GM11168 (cell line): Measurements from ENCODE around the gene ST6GALNAC3.
"Not testable (repeated sequence)": the region's sequence is repeated elsewhere in the genome, so short reads cannot be mapped to it uniquely, and the experiment has no call there.

Experiments used
- in situ Hi-C: fragments of 300-500 bp; cut with MboI; formaldehyde crosslinking; loops from one replicate; pipeline ENCODE4 v1.12.0; 2022; ENCODE audit warnings: low sequenced_read_pairs; ENCODE audit not compliant: unreplicated experiment

ST6GALNAC3 gene

GRCh38 chr1:76300556-76300955 is 226.0 kb downstream of the ST6GALNAC3 start:
- in situ Hi-C loops = no loop called here

GRCh38 chr1:76302711-76303339 is 228.3 kb downstream of the ST6GALNAC3 start:
- in situ Hi-C loops = no loop called here

- in situ Hi-C loops = no loop called here
Measured at GRCh38 chr1:76303340-76303717, 228.8 kb downstream of the ST6GALNAC3 start.

GRCh38 chr1:76313304-76313703 is 238.8 kb downstream of the ST6GALNAC3 start:
- in situ Hi-C loops = no loop called here

GRCh38 chr1:76314730-76315129 is 240.2 kb downstream of the ST6GALNAC3 start:
- in situ Hi-C loops = no loop called here

- in situ Hi-C loops = no loop called here
Measured at GRCh38 chr1:76317299-76317900, 242.9 kb downstream of the ST6GALNAC3 start.

GRCh38 chr1:76330991-76331603 is 256.6 kb downstream of the ST6GALNAC3 start:
- in situ Hi-C loops = no loop called here

- in situ Hi-C loops = no loop called here
Measured at GRCh38 chr1:76335882-76336281, 261.3 kb downstream of the ST6GALNAC3 start.

GRCh38 chr1:76336931-76337371 is 262.4 kb downstream of the ST6GALNAC3 start:
- in situ Hi-C loops = no loop called here

GRCh38 chr1:76337542-76338219 is 263.1 kb downstream of the ST6GALNAC3 start:
- in situ Hi-C loops = no loop called here

- in situ Hi-C loops = no loop called here
Measured at GRCh38 chr1:76340056-76340455, 265.5 kb downstream of the ST6GALNAC3 start.

GRCh38 chr1:76341816-76342215 is 267.3 kb downstream of the ST6GALNAC3 start:
- in situ Hi-C loops = not testable (repeated sequence)

GRCh38 chr1:76343356-76343755 is 268.8 kb downstream of the ST6GALNAC3 start:
- in situ Hi-C loops = no loop called here

- in situ Hi-C loops = no loop called here
Measured at GRCh38 chr1:76351655-76352054, 277.1 kb downstream of the ST6GALNAC3 start.

- in situ Hi-C loops = no loop called here
Measured at GRCh38 chr1:76352741-76353435, 278.3 kb downstream of the ST6GALNAC3 start.

- in situ Hi-C loops = no loop called here
Measured at GRCh38 chr1:76354236-76354635, 279.7 kb downstream of the ST6GALNAC3 start.

GRCh38 chr1:76366726-76367125 is 292.2 kb downstream of the ST6GALNAC3 start:
- in situ Hi-C loops = no loop called here

- in situ Hi-C loops = no loop called here
Measured at GRCh38 chr1:76371941-76372340, 297.4 kb downstream of the ST6GALNAC3 start.

GRCh38 chr1:76374086-76374485 is 299.5 kb downstream of the ST6GALNAC3 start:
- in situ Hi-C loops = no loop called here

- in situ Hi-C loops = no loop called here
Measured at GRCh38 chr1:76377247-76377646, 302.7 kb downstream of the ST6GALNAC3 start.

- in situ Hi-C loops = no loop called here
Measured at GRCh38 chr1:76379506-76379905, 305.0 kb downstream of the ST6GALNAC3 start.
